GM21390 (cell line): Measurements from ENCODE around the gene URAD.

ENCODE experiments used
- ATAC-seq: cut with Tn5 transposase; IDR thresholded peaks from one replicate; pipeline ENCODE4 v1.9.1; 2021; ENCODE audit not compliant: unreplicated experiment

URAD gene

GRCh38 chr13:27959976-27960361, 28.5 kb downstream of the URAD start:
- ATAC-seq: no peak

- ATAC-seq: no peak
These were observed 31.8 kb downstream of the URAD start for GRCh38 chr13:27956576-27957300.

DNA sequence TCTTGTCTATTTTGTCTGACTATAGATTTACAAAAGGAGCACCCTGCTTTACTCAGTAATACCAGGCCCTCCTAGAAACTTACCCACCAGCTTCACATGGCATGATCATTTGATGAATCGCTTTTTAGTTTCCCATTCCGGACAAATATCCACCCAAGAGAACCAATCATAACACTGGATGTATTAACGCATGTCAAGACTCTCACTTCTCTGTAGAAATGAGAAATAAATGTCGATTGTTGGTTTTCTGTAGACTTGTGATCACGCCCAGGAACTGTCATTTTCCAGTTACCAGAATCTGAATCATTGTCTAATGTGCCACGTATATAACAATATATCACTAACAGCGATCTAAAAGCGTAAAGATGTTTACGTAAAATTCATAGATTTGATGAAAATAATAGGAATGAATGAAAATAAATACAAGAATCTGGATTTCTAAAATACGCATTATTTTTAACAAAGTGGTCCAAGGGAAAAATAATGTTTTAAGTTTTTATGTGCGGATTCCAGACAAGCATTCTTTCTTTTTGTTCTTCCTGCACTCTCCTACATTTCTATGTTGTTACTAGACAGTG, 33.4 kb downstream of the URAD start:
- no peak for ATAC-seq

- ATAC-seq: peak; percentile 30
These were observed 34.1 kb downstream of the URAD start for GRCh38 chr13:27954406-27954851.

DNA sequence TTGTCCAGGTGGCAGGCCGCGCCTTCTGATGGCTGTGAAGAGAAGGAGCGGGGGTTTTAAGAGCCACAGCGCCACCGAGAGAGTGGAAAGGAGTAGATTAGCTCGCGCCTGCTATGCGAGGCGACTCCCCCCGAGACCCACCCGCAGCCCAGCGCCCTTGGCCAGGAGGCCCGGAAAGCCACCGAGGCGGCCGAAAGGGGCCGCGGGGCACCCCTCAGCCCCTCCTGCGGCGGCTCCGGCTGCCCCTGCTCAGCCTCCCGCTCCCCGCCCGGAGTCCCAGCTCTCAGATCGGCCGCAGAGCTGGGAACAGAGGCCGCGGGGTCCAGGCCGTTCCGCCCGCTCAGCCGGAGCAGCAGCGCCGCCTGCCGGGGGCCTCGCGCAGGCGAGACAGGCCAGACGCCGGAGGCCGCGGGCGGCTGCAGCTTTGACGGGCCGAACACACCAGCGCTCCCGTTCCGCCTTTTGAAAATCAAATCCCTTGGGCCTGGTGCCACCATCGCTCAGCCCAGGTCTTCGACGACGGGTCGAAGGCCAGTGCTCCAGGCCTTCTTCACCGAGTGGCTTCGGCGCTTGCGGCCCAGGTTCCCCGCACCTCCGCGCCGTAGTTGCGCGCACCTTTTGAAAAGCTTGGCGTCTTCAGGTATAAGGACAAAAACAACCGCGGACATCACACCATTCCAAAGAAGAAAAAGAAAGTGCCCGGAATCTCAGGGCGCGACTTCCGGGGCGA, 34.7 kb downstream of the URAD start:
- ATAC-seq: peak; percentile 89

DNA sequence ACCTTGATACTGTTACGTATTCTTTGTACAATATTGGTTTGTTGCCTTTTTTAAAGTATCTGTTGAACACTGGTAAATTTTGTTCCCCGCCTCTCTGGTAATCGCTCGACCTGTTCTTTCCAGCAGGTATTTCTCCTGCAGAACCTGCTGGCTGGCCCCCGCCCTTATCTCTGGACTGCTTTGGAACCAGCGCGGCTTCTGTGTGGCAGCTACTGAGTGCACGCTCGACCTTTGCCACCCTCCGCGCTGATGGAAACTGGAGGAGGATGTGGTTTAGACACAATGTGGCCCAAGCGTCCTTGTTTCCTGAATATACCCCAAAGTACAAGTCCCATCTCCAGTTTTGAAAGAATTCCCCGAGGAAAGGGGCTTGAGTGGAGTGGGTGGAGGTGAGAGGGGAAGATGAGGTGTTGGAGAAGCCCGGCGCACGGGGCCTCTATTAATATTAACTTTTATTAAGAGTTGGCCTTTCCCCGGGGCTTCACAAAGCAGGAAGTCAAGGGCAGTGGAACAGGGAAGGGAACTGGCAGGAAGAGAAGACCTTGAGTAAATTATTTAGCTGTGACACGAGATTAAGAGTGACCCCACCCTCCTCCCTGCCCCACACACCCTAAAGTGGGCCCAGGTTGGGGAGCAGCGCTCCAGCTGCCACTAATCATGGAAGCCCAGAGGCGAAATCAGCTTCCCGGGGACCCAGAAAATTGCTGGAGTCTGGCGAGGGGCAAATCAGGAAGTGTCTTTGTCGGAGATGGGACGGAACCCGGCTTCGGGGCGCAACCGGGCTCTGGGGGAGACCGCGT, 35.4 kb downstream of the URAD start:
- no peak for ATAC-seq

DNA sequence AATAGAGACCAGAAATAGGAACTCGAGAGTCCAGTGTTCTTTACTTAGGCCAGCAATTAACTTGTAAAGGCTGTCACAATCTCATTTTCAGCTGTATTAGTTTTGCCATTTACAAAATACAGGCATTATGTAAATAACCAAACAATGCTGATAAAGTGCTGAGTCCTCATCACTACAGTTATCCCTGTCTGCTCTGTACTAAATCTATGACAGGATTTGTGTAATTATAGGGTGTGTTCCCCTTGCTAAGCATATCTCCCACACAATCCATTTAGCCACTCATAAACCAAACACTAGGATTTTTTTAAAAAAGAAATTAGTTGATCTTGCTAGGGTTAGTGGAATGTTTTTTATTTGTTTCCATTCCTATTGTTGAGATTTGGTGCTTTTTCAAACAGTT, 45.5 kb downstream of the URAD start:
- no peak for ATAC-seq

DNA sequence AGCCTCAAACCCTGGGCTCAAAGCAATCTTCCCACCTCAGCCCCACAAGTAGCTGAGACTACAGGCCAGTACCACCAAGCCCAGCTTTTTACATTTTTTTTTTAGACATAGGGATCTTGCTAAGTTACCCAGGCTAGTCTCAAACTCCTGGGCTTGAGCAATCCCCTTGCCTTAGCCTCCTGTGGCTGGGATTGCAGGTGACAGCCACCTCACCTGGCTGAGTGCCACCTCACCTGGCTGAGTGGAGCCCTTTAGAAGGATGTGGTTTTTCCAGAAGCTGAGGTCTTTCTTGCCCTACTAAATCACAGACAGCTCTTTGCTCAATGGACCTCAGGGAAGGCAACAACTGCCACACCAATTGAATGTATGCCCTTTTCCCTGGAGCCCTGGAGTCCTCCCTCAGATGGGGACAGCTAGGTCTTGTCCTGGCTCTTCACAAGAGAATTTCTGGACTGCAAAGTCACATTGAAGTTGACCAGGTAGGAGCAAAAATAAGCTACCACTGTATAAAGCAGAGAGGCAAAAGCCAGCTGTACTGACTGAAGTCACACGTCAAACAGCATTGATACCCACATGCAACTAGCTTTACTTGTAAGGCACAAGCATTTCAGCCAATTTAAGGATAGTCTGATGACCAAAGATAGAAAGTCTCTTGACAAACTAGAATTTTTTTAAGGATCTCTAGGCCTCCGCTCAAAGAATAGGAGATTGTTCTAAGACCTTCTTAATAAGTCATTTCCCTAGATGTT, 54.7 kb downstream of the URAD start:
- no peak for ATAC-seq

DNA sequence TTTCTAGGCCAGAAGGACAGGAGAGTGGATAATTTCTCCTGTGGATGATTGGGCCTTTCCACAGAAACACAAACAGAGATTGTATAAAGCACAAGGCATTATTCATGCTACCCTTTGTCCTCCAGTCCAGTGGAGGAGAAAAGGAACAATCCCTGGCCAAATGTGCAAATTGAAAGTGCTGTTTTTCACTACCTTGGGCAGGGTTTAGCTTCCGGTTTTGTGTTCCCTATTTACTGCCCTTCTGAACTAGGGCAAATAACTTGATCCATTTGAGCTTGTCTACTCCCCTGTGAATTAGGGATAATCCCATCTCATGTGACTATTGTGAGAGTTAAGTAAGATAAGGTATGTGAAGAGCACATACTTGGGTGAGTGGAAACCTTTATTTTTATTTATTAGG, 55.4 kb downstream of the URAD start:
- no peak for ATAC-seq

DNA sequence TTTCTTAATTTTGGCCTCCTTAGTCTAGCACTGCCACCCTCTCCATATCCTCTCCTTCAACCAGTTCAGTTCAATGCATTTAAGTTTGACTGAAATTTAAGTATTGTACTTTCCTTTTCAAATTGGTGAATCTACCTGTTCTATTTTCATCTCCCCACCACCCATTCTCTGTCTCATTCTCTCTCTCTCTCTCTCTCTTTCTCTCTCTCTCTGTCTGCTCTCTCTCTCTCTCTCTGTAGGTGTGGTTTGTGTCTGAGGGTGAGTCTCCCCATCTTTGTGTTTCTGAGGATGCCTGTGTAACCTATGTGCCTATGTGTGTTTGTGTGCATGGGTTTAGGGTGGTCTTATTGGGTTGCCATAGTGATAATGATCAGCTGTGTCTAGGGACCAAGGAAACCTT, 58.6 kb downstream of the URAD start:
- ATAC-seq: no peak

- no peak for ATAC-seq
These were observed 59.4 kb downstream of the URAD start for GRCh38 chr13:27928805-27929753.

DNA sequence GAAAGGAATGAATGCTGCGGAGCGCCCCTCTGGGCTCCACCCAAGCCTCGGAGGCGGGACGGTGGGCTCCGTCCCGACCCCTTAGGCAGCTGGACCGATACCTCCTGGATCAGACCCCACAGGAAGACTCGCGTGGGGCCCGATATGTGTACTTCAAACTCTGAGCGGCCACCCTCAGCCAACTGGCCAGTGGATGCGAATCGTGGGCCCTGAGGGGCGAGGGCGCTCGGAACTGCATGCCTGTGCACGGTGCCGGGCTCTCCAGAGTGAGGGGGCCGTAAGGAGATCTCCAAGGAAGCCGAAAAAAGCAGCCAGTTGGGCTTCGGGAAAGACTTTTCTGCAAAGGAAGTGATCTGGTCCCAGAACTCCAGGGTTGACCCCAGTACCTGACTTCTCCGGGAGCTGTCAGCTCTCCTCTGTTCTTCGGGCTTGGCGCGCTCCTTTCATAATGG, 60.1 kb downstream of the URAD start:
- no peak for ATAC-seq
